Natural killer cell (primary cell): ENCODE results near the gene LY9. TPM values are rescaled to one million over a fixed set of nuclear protein-coding genes. Genes with fewer than 3 reads are reported as not detected.

ENCODE experiments used
- ATAC-seq, 3 donors: fragments of 150-1000 bp in 2 of 3; fragments of 200-7000 bp in 1 of 3; cut with Tn5 transposase; 1 replicate in 1 of 3; 2 replicates in 2 of 3; pipeline ENCODE4 v1.10.0; 2021; ENCODE audit warnings: mild to moderate bottlenecking in 2 of 3, moderate library complexity in 2 of 3
- DNase-seq, 2 donors: peaks; one replicate each; pipeline versions ENCODE4 v3.0.0 to v3.0.0-alpha.2; 2013 to 2021; ENCODE audit warnings: mixed read lengths in 1 of 2
- H3K27ac ChIP-seq: one replicate; pipeline ENCODE4 v1.5.1; 2013; ENCODE audit warnings: mild to moderate bottlenecking, low read length
- H3K27me3 ChIP-seq: one replicate; pipeline ENCODE4 v1.6.1; 2013; ENCODE audit warnings: low read length; ENCODE audit not compliant: control insufficient read depth, insufficient read depth
- H3K36me3 ChIP-seq: one replicate; pipeline ENCODE4 v1.6.1; 2013; ENCODE audit warnings: low read length; ENCODE audit not compliant: control insufficient read depth, insufficient read depth
- H3K4me1 ChIP-seq: one replicate; pipeline ENCODE4 v1.6.1; 2013; ENCODE audit warnings: low read length; ENCODE audit not compliant: control insufficient read depth, insufficient read depth
- H3K4me3 ChIP-seq: one replicate; pipeline ENCODE4 v1.5.1; 2013; ENCODE audit warnings: low read length
- H3K9me3 ChIP-seq: one replicate; pipeline ENCODE4 v1.6.1; 2013; ENCODE audit warnings: low read length; ENCODE audit not compliant: control insufficient read depth, insufficient read depth
- H3K27ac Mint-ChIP-seq, 2 donors: one replicate each; pipeline ENCODE4 v1.8.0; 2022; ENCODE audit warnings: mild to moderate bottlenecking in 2 of 2, mixed read lengths in 2 of 2, moderate library complexity in 1 of 2
- H3K27me3 Mint-ChIP-seq, 2 donors: one replicate each; pipeline ENCODE4 v1.8.0; 2022; ENCODE audit warnings: low read depth in 2 of 2, mixed read lengths in 2 of 2
- H3K36me3 Mint-ChIP-seq: one replicate; pipeline ENCODE4 v1.8.0; 2022; ENCODE audit warnings: mixed read lengths
- H3K4me1 Mint-ChIP-seq, 2 donors: one replicate each; pipeline ENCODE4 v1.8.0; 2022; ENCODE audit warnings: mixed read lengths in 2 of 2
- H3K4me3 Mint-ChIP-seq: one replicate; pipeline ENCODE4 v1.8.0; 2022; ENCODE audit warnings: mild to moderate bottlenecking, moderate library complexity, mixed read lengths
- H3K9me3 Mint-ChIP-seq, 2 donors: one replicate each; pipeline ENCODE4 v1.8.0; 2022; ENCODE audit warnings: mixed read lengths in 2 of 2
- WGBS: methylation state at CpG from one replicate; pipeline ENCODE4 v1.1.7; 2013; ENCODE audit warnings: missing lambda C conversion rate; ENCODE audit not compliant: insufficient coverage; 5-methylcytosine and 5-hydroxymethylcytosine counted together
- intact Hi-C: fragments of 100-400 bp; cut with micrococcal nuclease; formaldehyde crosslinking; loops from one replicate; pipeline ENCODE4 v1.14.2; 2022
- total RNA-seq, 4 donors: library from RNA; stranded (reverse); fragments of 120-200 nt in 1 of 4; gene quantifications; one replicate each; pipeline versions ENCODE4 v1.2.3 to v1.2.4, GENCODE V29; 2013 to 2022
- TF ChIP-seq, protein P1 (sequence below): fragments of 200-600 bp; IDR thresholded peaks from one replicate; pipeline ENCODE4 v1.8.0; 2022; ENCODE audit warnings: antibody characterized with exemption

Gene LY9
- total RNA-seq, 3 donors from 2014 or later (not counting 1 experiment from before 2014, with no cell fraction given), result 30.3 to 47.1 (median 34.4) TPM

DNA sequence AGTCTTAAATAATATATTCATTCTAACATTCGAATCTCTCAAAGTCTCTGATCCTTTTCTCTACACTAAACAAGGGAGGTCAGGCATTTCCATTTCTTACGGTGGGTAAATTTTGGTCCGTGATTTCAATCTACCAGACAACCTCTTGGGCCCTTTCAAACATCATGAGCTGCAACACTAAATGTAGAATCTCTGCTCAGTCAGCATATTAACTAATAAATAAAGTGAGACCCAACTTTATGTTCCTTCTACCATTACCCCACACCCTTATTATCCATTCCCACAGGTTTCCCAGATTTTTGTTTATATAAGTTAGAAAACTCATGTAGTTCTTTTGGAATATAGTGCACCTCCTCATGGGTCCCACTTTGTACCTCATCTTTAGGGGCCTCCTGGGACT lies 32.0 kb upstream of the LY9 start:
- Mint-ChIP-seq H3K4me3 (no peak overlapping the region), H3K9me3 (peaks cover 0 to 2% of the 10 kb centered on the region in 2 donors), H3K27ac (peak overlapping the region in 1 of 2 donors; percentile 9), H3K36me3 (no peaks in the 10 kb centered on the region), H3K27me3 (no peaks in the 10 kb centered on the region), H3K4me1 (peaks cover 39 to 42% of the 10 kb centered on the region in 2 donors)
- Histone ChIP-seq H3K27ac (no peak overlapping the region), H3K27me3 (no peaks in the 10 kb centered on the region), H3K4me1 (peaks cover 23% of the 10 kb centered on the region), H3K9me3 (no peaks in the 10 kb centered on the region), H3K36me3 (no peaks in the 10 kb centered on the region), H3K4me3 (no peak overlapping the region)
- intact Hi-C loops, result no loop called here
- ATAC-seq (no peak), DNase-seq (no peak)
- TF ChIP-seq, protein P1, sequence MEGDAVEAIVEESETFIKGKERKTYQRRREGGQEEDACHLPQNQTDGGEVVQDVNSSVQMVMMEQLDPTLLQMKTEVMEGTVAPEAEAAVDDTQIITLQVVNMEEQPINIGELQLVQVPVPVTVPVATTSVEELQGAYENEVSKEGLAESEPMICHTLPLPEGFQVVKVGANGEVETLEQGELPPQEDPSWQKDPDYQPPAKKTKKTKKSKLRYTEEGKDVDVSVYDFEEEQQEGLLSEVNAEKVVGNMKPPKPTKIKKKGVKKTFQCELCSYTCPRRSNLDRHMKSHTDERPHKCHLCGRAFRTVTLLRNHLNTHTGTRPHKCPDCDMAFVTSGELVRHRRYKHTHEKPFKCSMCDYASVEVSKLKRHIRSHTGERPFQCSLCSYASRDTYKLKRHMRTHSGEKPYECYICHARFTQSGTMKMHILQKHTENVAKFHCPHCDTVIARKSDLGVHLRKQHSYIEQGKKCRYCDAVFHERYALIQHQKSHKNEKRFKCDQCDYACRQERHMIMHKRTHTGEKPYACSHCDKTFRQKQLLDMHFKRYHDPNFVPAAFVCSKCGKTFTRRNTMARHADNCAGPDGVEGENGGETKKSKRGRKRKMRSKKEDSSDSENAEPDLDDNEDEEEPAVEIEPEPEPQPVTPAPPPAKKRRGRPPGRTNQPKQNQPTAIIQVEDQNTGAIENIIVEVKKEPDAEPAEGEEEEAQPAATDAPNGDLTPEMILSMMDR, result no peak
- WGBS, result 100% methylated on average over 2 of the region's 3 CpGs

DNA sequence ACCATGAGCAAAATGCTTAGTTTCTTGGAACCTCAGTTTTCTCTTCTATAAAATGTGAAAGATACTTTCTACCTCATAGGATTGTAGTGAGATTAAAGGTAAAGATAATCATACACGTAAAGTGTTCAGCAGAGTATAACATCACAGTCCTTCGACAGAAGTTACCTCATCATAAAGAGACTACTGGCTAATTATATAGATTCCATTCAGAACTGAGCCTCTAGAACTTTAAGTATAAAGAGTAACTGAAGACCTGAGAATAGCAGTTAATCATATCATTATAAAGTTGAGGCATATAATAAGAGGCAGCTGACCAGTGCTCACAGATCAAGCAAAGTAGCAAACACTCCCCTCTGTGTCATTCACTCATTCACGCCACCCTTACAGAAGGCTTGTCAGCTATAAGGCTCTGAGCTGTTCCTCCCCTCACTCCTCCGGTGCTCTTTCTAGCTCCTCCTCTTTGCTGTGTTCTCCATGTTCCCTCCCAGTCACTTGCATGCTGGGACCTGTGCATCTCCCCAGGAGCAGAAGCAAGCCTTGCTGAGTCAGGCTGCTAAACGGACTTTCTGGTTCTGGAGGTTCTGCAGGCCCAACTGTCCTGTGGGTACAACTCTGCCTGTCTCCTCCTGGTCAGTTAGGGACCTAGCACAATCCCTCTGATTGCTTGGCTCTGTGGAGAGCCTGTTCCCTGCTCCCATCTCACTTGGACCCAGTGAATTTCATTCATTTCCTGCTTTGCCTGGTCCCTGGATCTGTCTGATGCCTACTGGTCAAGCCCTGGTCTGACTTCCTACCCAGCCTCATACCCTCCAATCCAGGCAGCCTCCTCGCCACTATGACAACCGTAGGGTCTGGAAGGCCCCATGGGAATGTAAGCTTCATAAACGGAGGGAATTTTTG lies 28.3 kb upstream of the LY9 start:
- Histone ChIP-seq H3K27ac (peak overlapping the region; percentile 83), H3K36me3 (no peaks in the 10 kb centered on the region), H3K27me3 (no peaks in the 10 kb centered on the region), H3K4me1 (peaks cover 17% of the 10 kb centered on the region), H3K4me3 (peak overlapping the region; percentile 9), H3K9me3 (no peaks in the 10 kb centered on the region)
- intact Hi-C loops, result loop anchor here (1.0 to 5.0 kb wide), 6 partner anchors 11 to 330 kb away; partner anchors contain the start of genes CD48 and KLHDC9
- peak overlapping the region; percentile 98 to 99 for H3K27ac Mint-ChIP-seq
- H3K4me3 Mint-ChIP-seq, result peak overlapping the region; percentile 97
- no peaks in the 10 kb centered on the region for H3K9me3 Mint-ChIP-seq
- DNase-seq (peak; percentile 31 to 67), ATAC-seq (peak; percentile 35 to 70 (median 69))
- no peaks in the 10 kb centered on the region for H3K36me3 Mint-ChIP-seq
- H3K4me1 Mint-ChIP-seq, result peaks cover 24 to 27% of the 10 kb centered on the region in 2 donors
- no peaks in the 10 kb centered on the region for H3K27me3 Mint-ChIP-seq
- TF ChIP-seq, protein P1, result no peak
- WGBS, result 55% methylated on average over 6 of the region's 8 CpGs

GRCh38 chr1:160768295-160768657 lies 27.7 kb upstream of the LY9 start:
- Histone ChIP-seq H3K27ac (peak overlapping the region; percentile 83), H3K9me3 (no peaks in the 10 kb centered on the region), H3K27me3 (no peaks in the 10 kb centered on the region), H3K36me3 (no peaks in the 10 kb centered on the region), H3K4me3 (peak overlapping the region; percentile 9), H3K4me1 (peaks cover 17% of the 10 kb centered on the region)
- peaks cover 23 to 24% of the 10 kb centered on the region in 2 donors for H3K4me1 Mint-ChIP-seq
- ATAC-seq (peak; percentile 88 to 98 (median 96)), DNase-seq (peak; percentile 77 to 95)
- H3K9me3 Mint-ChIP-seq, result no peaks in the 10 kb centered on the region
- TF ChIP-seq, protein P1, result peak; percentile 91
- no peaks in the 10 kb centered on the region for H3K36me3 Mint-ChIP-seq
- intact Hi-C loops, result loop anchor here (1.0 to 5.0 kb wide), 4 partner anchors 41 to 329 kb away; partner anchors contain the start of genes CD48 and KLHDC9
- H3K4me3 Mint-ChIP-seq, result peak overlapping the region; percentile 97
- H3K27me3 Mint-ChIP-seq, result no peaks in the 10 kb centered on the region
- peak overlapping the region; percentile 98 to 99 for H3K27ac Mint-ChIP-seq
